Measurements from ENCODE around the gene BMF.

- no peak for TF ChIP-seq CTCF (IDR thresholded peaks at IDR 0.05; ENCODE audit: poor library complexity, severe bottlenecking)
- no peak for TF ChIP-seq EP300 (conservative IDR thresholded peaks at IDR 0.05; ENCODE audit: poor library complexity, severe bottlenecking)
- TF ChIP-seq EZH2 (IDR thresholded peaks at IDR 0.05; ENCODE audit: borderline replicate concordance, insufficient read depth, low read length, poor library complexity, severe bottlenecking): no peak
- no peak for TF ChIP-seq POLR2AphosphoS5 (IDR thresholded peaks at IDR 0.05)
Observed at GRCh38 chr15:40100947-40101905, 7.5 kb downstream of the BMF start.
